Neural cell (in vitro differentiated cells): Measurements from ENCODE around the gene ADRM1.

Source experiments
- EP300 ChIP-seq: fragments of 450-650 bp; conservative IDR thresholded peaks from 2 replicates; pipeline ENCODE4 v1.6.1; 2014; ENCODE audit warnings: antibody characterized with exemption, mild to moderate bottlenecking, moderate library complexity; ENCODE audit not compliant: poor library complexity, severe bottlenecking
- EZH2 ChIP-seq: fragments of 200-600, 300-800 bp; shearing (Covaris generic), sonication (generic); IDR thresholded peaks from 2 replicates; pipeline ENCODE4 v1.6.1; 2014; ENCODE audit warnings: antibody characterized with exemption, low read length, borderline replicate concordance, mild to moderate bottlenecking; ENCODE audit not compliant: insufficient read depth, poor library complexity, severe bottlenecking
- MXI1 ChIP-seq: fragments of 450-650 bp; conservative IDR thresholded peaks from 2 replicates; pipeline ENCODE4 v1.6.1; 2014; ENCODE audit warnings: antibody characterized with exemption, mild to moderate bottlenecking; ENCODE audit not compliant: poor library complexity, severe bottlenecking
- POLR2AphosphoS5 ChIP-seq: IDR thresholded peaks from 2 replicates; pipeline ENCODE4 v1.6.1; 2012
- RAD21 ChIP-seq: fragments of 450-650 bp; conservative IDR thresholded peaks from 2 replicates; pipeline ENCODE4 v1.6.1; 2014; ENCODE audit warnings: antibody characterized with exemption, mild to moderate bottlenecking, moderate library complexity
- SMC3 ChIP-seq: fragments of 450-650 bp; conservative IDR thresholded peaks from 2 replicates; pipeline ENCODE4 v1.6.1; 2014; ENCODE audit warnings: antibody characterized with exemption, mild to moderate bottlenecking, moderate library complexity; ENCODE audit not compliant: poor library complexity
- TAF1 ChIP-seq: IDR thresholded peaks from 2 replicates; pipeline ENCODE4 v1.6.1; 2012; ENCODE audit warnings: low read depth
- TF ChIP-seq, protein P1 (sequence below): fragments of 450-650 bp; IDR thresholded peaks from 2 replicates; pipeline ENCODE4 v1.5.1; 2014; ENCODE audit warnings: antibody characterized with exemption, mild to moderate bottlenecking, moderate library complexity; ENCODE audit not compliant: poor library complexity, severe bottlenecking
- TF ChIP-seq, protein P2 (sequence below): IDR thresholded peaks from 2 replicates; pipeline ENCODE4 v1.6.1; 2012; ENCODE audit warnings: borderline replicate concordance

DNA sequence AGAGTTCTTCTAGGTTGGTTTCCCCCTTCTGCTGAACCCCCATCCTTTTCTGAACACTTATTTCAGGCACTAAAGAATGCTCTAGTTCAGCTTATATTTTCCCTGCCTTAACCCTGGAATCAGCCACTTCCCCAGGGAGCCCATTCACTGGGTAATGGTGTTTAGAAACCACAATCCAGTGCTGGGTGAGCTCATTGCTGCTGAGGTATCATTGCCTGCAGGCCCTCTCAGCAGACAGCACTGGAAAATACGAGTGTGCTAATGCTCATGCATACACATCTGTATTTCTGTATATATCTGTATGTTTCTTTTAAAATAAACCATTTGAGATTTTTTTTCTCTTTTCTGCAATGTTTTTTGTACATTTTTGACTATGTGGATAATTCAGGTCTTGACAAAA is 37.4 kb upstream of the ADRM1 start:
- TF ChIP-seq SMC3 (no peak), POLR2AphosphoS5 (no peak), EZH2 (no peak), EP300 (no peak), RAD21 (no peak), TAF1 (no peak), MXI1 (no peak)
- TF ChIP-seq, protein P1, sequence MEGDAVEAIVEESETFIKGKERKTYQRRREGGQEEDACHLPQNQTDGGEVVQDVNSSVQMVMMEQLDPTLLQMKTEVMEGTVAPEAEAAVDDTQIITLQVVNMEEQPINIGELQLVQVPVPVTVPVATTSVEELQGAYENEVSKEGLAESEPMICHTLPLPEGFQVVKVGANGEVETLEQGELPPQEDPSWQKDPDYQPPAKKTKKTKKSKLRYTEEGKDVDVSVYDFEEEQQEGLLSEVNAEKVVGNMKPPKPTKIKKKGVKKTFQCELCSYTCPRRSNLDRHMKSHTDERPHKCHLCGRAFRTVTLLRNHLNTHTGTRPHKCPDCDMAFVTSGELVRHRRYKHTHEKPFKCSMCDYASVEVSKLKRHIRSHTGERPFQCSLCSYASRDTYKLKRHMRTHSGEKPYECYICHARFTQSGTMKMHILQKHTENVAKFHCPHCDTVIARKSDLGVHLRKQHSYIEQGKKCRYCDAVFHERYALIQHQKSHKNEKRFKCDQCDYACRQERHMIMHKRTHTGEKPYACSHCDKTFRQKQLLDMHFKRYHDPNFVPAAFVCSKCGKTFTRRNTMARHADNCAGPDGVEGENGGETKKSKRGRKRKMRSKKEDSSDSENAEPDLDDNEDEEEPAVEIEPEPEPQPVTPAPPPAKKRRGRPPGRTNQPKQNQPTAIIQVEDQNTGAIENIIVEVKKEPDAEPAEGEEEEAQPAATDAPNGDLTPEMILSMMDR: no peak
- TF ChIP-seq, protein P2, sequence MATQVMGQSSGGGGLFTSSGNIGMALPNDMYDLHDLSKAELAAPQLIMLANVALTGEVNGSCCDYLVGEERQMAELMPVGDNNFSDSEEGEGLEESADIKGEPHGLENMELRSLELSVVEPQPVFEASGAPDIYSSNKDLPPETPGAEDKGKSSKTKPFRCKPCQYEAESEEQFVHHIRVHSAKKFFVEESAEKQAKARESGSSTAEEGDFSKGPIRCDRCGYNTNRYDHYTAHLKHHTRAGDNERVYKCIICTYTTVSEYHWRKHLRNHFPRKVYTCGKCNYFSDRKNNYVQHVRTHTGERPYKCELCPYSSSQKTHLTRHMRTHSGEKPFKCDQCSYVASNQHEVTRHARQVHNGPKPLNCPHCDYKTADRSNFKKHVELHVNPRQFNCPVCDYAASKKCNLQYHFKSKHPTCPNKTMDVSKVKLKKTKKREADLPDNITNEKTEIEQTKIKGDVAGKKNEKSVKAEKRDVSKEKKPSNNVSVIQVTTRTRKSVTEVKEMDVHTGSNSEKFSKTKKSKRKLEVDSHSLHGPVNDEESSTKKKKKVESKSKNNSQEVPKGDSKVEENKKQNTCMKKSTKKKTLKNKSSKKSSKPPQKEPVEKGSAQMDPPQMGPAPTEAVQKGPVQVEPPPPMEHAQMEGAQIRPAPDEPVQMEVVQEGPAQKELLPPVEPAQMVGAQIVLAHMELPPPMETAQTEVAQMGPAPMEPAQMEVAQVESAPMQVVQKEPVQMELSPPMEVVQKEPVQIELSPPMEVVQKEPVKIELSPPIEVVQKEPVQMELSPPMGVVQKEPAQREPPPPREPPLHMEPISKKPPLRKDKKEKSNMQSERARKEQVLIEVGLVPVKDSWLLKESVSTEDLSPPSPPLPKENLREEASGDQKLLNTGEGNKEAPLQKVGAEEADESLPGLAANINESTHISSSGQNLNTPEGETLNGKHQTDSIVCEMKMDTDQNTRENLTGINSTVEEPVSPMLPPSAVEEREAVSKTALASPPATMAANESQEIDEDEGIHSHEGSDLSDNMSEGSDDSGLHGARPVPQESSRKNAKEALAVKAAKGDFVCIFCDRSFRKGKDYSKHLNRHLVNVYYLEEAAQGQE: no peak
